Mammary epithelial cell (primary cell): ENCODE data around the gene UMAD1.

ENCODE experiments used
- CTCF ChIP-seq, 2 donors: IDR thresholded peaks in 1 of 2; conservative IDR thresholded peaks in 1 of 2; 2 replicates each; pipeline ENCODE4 v1.5.1; 2011 to 2012; ENCODE audit warnings: inconsistent platforms in 2 of 2, low read length in 2 of 2, mild to moderate bottlenecking in 2 of 2, control low read depth in 1 of 2, low read depth in 1 of 2; ENCODE audit not compliant: insufficient read depth in 1 of 2; ENCODE audit errors: extremely low read depth in 1 of 2
- EZH2 ChIP-seq: IDR thresholded peaks from 2 replicates; pipeline ENCODE4 v1.6.1; 2012; ENCODE audit warnings: low read length, inconsistent platforms, borderline replicate concordance

GRCh38 chr7:7883394-7883793 lies 242.8 kb downstream of the UMAD1 start:
- TF ChIP-seq EZH2: no peak
- TF ChIP-seq CTCF (conservative IDR thresholded peaks at IDR 0.05 in 1 of 2, IDR thresholded peaks at IDR 0.05 in 1 of 2; ENCODE audit: extremely low read depth in 1 of 2, insufficient read depth in 1 of 2, low read depth in 1 of 2, low read length in 2 of 2): no peak
